ENCODE measurements around the gene DPF3. TPM values are rescaled to one million over a fixed set of nuclear protein-coding genes. Genes with fewer than 3 reads are reported as not detected.
A peak's percentile ranks its signal among the peaks of the same experiment; 100 is the strongest.

The DPF3 gene
- total and polyA plus RNA-seq, 2 of the 13 experiments (the other 11 are each of a cell fraction or from before 2014, with no cell fraction given) = 0.09 to 0.60 TPM

GRCh38 chr14:72926292-72927028 is 32.6 kb upstream of the DPF3 start, which contains the start of gene DCAF4 (continued):
- no peak for TF ChIP-seq REST (IDR thresholded peaks at IDR 0.05; ENCODE audit: borderline replicate concordance in 1 of 2, low read depth in 1 of 2, low read length in 2 of 2)
- peak; percentile 27; the same call in 1 of the 2 replicates for TF ChIP-seq MYPOP (CRISPR knock-in tag; IDR thresholded peaks at IDR 0.05)
- peak; percentile 49; the same call in 1 of the 2 replicates for TF ChIP-seq NR2C2 (CRISPR knock-in tag; IDR thresholded peaks at IDR 0.05; ENCODE audit: borderline replicate concordance)
- TF ChIP-seq ZNF30 (CRISPR knock-in tag; IDR thresholded peaks at IDR 0.05) = no peak
- TF ChIP-seq MBD4 (IDR thresholded peaks at IDR 0.05; ENCODE audit: borderline replicate concordance, low read length) = no peak
- TF ChIP-seq CCAR2 (optimal IDR thresholded peaks at IDR 0.05; ENCODE audit: low read depth, low read length) = no peak
- TF ChIP-seq CREB1 (IDR thresholded peaks at IDR 0.05) = peak; percentile 83
- TF ChIP-seq CREB1 (CRISPR knock-in tag; IDR thresholded peaks at IDR 0.05) = peak; percentile 86
- TF ChIP-seq ZNF512 (CRISPR knock-in tag; IDR thresholded peaks at IDR 0.05) = no peak
- no peak for TF ChIP-seq SRSF9 (IDR thresholded peaks at IDR 0.05; ENCODE audit: borderline replicate concordance, insufficient read depth, low read depth, low read length, poor library complexity, severe bottlenecking)
- no peak for TF ChIP-seq ZNF138 (CRISPR knock-in tag; IDR thresholded peaks at IDR 0.05; ENCODE audit: low read depth)
- TF ChIP-seq ZIK1 (CRISPR knock-in tag; IDR thresholded peaks at IDR 0.05; ENCODE audit: borderline replicate concordance, low read depth) = no peak
- TF ChIP-seq MEF2D (CRISPR knock-in tag; IDR thresholded peaks at IDR 0.05) = no peak
- TF ChIP-seq FOXK1 (CRISPR knock-in tag; IDR thresholded peaks at IDR 0.05; ENCODE audit: borderline replicate concordance, low read depth) = peak; percentile 38; the same call in 1 of the 2 replicates
- TF ChIP-seq TOE1 (CRISPR knock-in tag; IDR thresholded peaks at IDR 0.05) = no peak
- TF ChIP-seq GABPB1 (CRISPR knock-in tag; IDR thresholded peaks at IDR 0.05) = peak; percentile 76
- no peak for TF ChIP-seq AGO1 (IDR thresholded peaks at IDR 0.05; ENCODE audit: low read depth, low read length, poor library complexity, severe bottlenecking)
- 0 out of 2 replicates have a peak, but pooled peaks have one; percentile 82 for TF ChIP-seq ZNF598 (CRISPR knock-in tag; IDR thresholded peaks at IDR 0.05; ENCODE audit: borderline replicate concordance)
- TF ChIP-seq DNMT3B (CRISPR knock-in tag; conservative IDR thresholded peaks at IDR 0.05) = peak; percentile 68; the same call in 1 of the 2 replicates
- no peak for TF ChIP-seq ZNF644 (CRISPR knock-in tag; IDR thresholded peaks at IDR 0.05; ENCODE audit: low read depth)
- peak; percentile 16; the same call in 1 of the 2 replicates for TF ChIP-seq ZNF335 (CRISPR knock-in tag; IDR thresholded peaks at IDR 0.05)
- TF ChIP-seq SP140L (CRISPR knock-in tag; IDR thresholded peaks at IDR 0.05; ENCODE audit: borderline replicate concordance) = no peak
- no peak for TF ChIP-seq NFE2L1 (CRISPR knock-in tag; IDR thresholded peaks at IDR 0.05; ENCODE audit: borderline replicate concordance)
- no peak for TF ChIP-seq SIX4 (CRISPR knock-in tag; IDR thresholded peaks at IDR 0.05)
- no peak for TF ChIP-seq FOSL2 (CRISPR knock-in tag; IDR thresholded peaks at IDR 0.05)
